ENCODE data around the gene LCTL.

GRCh38 chr15:66588537-66588936, 22.7 kb upstream of the LCTL start:
- TF ChIP-seq YY1 (IDR thresholded peaks at IDR 0.05; ENCODE audit: low read depth) (no peak), EP300 (IDR thresholded peaks at IDR 0.05; ENCODE audit: borderline replicate concordance) (no peak), RAD21 (IDR thresholded peaks at IDR 0.05; ENCODE audit: low read depth) (no peak), ZBTB7A (IDR thresholded peaks at IDR 0.05; ENCODE audit: low read depth) (no peak), EGR1 (IDR thresholded peaks at IDR 0.05) (no peak), TCF12 (IDR thresholded peaks at IDR 0.05; ENCODE audit: low read depth) (no peak)
- TF ChIP-seq, protein P1, sequence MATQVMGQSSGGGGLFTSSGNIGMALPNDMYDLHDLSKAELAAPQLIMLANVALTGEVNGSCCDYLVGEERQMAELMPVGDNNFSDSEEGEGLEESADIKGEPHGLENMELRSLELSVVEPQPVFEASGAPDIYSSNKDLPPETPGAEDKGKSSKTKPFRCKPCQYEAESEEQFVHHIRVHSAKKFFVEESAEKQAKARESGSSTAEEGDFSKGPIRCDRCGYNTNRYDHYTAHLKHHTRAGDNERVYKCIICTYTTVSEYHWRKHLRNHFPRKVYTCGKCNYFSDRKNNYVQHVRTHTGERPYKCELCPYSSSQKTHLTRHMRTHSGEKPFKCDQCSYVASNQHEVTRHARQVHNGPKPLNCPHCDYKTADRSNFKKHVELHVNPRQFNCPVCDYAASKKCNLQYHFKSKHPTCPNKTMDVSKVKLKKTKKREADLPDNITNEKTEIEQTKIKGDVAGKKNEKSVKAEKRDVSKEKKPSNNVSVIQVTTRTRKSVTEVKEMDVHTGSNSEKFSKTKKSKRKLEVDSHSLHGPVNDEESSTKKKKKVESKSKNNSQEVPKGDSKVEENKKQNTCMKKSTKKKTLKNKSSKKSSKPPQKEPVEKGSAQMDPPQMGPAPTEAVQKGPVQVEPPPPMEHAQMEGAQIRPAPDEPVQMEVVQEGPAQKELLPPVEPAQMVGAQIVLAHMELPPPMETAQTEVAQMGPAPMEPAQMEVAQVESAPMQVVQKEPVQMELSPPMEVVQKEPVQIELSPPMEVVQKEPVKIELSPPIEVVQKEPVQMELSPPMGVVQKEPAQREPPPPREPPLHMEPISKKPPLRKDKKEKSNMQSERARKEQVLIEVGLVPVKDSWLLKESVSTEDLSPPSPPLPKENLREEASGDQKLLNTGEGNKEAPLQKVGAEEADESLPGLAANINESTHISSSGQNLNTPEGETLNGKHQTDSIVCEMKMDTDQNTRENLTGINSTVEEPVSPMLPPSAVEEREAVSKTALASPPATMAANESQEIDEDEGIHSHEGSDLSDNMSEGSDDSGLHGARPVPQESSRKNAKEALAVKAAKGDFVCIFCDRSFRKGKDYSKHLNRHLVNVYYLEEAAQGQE (IDR thresholded peaks at IDR 0.05; ENCODE audit: low read depth), result no peak
- TF ChIP-seq, protein P2, sequence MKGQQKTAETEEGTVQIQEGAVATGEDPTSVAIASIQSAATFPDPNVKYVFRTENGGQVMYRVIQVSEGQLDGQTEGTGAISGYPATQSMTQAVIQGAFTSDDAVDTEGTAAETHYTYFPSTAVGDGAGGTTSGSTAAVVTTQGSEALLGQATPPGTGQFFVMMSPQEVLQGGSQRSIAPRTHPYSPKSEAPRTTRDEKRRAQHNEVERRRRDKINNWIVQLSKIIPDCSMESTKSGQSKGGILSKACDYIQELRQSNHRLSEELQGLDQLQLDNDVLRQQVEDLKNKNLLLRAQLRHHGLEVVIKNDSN (IDR thresholded peaks at IDR 0.05), result no peak
